ENCODE data around the gene CERS1.

Gene CERS1

DNA sequence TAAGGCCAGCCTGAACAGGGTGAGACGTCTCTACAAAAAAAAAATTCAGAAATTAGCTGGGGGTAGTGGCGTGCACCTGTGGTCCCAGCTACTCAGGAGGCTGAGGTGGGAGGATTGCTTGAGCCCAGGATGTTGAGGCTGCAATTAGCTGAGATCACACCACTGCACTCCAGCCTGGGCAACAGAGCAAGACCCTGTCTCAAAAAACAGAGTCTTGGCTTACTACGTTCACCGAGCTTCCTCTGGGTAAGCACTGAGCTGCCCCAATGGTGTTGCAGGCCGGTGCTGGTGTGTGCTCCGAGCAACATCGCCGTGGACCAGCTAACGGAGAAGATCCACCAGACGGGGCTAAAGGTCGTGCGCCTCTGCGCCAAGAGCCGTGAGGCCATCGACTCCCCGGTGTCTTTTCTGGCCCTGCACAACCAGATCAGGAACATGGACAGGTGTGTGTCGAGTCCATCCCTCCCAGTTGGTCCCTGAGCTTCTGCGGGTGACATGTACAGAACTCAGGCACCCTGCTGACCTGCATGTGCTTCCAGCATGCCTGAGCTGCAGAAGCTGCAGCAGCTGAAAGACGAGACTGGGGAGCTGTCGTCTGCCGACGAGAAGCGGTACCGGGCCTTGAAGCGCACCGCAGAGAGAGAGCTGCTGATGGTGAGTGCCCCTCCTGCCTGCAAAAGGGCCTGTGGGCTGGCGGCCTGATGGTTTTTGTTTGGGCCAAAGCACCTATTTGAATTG lies 40.1 kb downstream of the CERS1 start:
- no peak for DNase-seq

DNA sequence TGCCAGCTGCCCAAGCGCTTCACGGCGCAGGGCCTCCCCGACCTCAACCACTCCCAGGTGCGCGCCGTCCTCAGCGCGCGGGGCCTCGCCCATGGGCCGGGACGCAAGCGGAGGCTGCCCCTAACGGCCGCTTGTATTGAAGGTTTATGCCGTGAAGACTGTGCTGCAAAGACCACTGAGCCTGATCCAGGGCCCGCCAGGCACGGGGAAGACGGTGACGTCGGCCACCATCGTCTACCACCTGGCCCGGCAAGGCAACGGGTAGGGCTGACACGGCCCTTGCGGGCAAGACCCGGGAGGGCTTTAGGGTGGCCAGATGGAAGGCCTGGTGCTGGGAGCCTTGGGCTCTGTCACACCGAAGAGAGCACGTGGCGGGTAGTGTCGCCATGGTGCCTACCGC lies 41.0 kb downstream of the CERS1 start:
- DNase-seq = no peak

DNA sequence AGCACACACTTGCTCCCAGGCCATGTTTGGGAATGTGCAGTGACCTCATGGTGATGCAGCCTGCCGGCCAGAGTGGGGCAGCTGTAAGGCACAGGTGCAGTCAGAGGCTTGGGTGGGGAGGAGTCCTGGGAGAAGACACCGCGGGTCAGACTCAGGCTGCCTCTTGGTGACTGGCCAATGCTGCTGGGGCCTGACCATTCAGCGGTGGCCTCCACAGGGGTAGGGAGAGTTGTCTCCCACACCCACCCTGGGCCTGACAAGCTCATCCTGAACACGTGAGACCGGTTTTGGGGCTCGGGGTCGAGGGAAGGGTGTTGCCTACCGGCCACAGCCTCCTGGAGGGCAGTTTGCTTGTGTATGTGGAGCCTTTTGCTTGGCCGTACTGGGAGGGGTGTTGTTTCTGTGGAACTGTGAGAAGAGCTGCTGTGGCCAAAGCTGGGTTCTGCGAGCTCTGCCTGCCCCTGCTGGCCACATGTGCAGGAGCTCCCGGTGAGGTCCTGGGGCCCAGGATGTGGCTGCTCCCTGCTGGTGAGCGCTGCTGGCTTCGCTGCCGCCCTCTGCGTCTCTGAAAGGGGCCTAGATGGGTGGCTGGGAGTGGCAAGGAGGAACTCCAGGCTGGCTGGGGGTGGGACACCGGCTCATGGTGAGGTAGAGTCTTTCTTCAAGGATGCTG lies 42.1 kb downstream of the CERS1 start:
- no peak for DNase-seq

DNA sequence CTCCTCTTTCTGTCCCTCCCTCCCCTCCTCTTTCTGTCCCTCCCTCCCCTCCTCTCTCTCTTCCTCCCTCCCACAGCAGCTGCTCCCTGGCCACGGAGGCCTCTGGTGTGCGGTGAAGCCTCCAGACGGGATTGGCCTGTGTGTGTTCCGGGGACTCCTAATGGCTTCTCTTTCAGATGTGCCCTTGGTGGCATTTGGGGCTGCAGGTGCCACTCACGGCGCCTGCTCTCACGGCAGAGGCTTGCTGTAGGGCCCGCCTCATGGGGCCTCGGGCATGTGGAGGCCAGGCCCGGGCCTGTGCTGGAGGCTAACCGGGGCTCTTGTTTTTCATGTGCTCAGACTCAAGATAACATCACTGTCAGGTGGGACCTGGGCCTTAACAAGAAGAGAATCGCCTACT lies 43.3 kb downstream of the CERS1 start:
- peak; percentile 92 for DNase-seq

DNA sequence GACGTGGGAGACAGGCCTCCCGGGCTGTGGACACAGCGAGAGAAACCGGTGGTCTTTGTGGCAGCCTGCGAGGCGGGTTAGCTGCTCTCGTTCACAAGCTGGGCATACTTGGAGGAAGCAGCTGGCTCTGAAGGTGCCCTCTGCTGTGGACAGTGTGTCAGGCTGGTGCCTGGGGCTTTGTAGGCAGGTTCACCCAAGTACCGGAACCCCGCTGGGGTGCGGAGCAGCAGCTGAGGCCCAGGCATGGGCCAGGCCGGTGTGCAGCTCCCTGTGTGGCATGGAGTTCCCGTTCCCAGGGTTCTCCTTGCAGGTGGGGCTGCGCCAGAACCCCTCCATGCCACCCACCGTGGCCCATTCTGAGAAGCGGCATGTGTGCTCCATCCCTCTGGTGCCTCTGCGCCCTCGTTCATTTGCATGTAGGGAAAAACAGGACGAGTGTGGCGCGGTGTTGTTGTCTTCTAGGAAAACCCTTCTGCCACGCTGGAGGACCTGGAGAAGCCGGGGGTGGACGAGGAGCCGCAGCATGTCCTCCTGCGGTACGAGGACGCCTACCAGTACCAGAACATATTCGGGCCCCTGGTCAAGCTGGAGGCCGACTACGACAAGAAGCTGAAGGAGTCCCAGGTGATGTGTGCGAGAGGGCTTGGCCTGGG lies 44.2 kb downstream of the CERS1 start:
- DNase-seq = no peak

DNA sequence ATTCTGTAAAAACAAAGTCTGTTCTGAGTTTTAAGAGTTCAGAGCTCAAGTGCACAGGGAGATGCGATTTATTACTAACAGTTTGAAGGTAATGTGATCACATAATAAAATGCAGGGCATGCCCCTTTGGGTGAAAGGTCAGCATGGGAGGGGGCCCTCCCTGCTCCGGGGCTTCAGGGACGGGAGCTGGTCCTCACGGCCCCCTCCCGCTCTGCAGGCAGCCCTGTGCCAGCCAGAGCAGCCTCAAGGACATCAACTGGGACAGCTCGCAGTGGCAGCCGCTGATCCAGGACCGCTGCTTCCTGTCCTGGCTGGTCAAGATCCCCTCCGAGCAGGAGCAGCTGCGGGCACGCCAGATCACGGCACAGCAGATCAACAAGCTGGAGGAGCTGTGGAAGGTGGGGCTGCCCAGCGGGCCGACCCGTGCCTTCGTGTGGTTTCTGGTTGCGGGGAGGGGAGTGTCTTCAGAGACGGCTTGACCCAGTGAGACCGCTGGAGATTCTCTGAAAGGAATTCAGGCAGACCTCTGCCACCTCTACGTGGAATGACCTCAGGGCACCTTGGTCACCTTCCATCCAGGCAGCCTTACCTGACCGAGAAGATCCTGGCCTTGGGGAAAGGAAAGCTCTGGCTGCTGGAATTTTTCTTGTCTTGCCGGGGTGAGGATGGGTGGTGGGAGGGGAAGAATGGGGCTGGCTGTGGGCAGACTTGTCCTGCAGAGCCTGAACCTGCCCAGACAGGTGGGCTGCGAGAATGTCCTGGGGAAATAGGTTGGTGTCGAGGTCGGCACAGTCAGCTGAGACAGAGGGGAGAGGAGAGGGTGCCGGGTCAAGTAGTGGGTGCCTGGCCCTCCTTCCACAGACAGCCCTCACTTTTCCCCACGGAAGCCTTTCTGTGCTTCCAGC lies 45.2 kb downstream of the CERS1 start:
- DNase-seq = no peak

DNA sequence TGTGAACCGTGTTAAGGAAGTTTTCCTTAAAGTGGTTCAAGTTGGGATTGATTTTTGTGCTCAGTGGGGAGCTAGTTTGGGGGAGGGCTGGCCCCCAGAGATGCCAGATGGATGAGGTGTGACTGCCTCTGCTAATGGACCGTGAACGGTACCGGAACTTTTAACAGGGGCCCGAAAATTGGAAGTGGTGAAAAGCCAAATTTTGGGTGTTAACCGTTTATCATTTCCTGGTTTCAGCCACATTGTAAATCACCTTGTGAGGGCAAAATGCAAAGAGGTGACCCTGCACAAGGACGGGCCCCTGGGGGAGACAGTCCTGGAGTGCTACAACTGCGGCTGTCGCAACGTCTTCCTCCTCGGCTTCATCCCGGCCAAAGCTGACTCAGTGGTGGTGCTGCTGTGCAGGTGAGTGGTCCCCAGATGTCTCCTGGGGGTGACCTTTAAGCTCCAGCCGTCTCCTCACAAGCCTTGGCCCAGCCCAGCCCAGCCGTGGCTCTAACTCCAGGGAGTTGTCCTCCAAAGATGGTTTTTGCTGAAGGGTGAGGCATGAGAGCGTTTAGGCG lies 46.0 kb downstream of the CERS1 start:
- no peak for DNase-seq

DNA sequence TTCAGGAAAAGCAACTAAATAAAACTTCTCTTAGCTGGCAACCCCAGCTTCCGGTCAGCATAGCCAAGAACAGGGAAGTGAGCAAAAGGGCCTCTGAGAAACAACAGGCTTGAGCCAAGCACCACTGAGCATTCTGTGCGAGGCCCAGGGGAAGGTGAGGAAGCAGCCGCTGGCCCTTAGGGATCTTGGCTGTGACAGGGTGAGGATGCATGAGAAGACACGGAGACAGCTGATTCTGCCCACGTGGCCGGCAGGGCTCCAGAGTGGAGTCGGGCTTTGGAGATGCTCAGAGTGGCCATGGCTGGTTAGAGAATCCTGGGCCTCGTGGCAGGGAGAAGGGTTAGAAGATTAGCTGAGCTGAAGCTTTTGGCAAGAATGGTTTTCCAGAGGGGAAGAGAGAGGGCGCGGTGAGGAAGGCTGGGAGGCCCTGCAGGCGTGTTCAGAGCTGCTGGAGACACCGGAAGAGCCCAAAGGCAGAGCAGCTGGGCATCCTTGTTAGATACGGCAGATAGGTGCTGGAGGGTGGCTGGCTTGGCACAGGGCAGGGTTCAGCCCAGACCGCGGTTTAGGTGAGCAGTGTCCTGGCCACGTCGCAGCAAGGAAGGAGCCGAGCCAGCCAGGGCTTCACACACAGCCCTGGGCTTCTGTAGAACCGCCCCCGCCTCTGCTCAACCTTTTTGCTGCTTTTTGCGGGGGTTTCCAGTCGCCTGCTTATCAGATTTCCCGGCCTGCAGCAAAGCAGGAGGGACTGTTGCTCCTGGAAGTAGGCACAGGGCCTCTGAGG lies 46.9 kb downstream of the CERS1 start:
- DNase-seq = no peak

DNA sequence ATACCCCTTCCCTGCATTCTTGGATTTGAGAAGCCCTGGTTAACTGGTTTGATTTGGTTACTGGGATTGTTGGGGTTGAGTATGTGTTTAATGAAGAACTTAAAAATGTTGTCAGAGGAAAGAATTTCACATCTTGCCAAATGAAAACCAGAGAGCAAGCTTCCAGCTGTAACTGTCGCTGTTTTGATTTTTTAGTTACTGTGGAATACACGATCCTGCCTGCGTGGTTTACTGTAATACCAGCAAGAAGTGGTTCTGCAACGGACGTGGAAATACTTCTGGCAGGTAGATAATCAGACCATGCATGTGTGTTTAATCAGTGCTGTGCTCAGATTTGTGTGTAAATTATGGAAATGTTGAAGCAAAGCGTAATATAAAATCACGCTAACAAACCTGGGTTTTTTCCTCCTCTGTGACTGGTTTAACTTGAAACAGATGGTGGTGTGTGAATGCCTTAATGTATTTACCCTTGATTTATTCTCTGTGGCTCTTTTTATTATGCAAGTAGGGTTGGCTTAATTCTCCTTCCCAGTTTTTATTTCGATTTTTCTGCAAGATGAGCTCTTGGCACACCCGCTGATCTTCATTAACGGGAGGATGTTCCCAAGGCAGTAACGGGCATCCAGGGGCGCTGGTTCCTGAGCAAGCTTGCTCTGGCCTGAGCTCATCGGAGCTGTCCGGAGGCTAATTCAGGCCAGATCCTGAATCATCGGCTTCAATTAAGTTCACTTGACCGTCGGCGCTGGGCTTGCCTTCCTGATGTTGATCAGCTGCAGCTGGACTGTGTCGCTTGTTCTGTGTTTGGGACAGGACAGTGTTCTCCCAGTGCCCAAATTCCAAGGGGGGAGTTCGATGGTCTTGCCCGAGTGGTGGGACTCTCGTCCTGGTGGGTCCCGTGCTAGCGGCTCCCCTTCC lies 48.2 kb downstream of the CERS1 start:
- DNase-seq = no peak

DNA sequence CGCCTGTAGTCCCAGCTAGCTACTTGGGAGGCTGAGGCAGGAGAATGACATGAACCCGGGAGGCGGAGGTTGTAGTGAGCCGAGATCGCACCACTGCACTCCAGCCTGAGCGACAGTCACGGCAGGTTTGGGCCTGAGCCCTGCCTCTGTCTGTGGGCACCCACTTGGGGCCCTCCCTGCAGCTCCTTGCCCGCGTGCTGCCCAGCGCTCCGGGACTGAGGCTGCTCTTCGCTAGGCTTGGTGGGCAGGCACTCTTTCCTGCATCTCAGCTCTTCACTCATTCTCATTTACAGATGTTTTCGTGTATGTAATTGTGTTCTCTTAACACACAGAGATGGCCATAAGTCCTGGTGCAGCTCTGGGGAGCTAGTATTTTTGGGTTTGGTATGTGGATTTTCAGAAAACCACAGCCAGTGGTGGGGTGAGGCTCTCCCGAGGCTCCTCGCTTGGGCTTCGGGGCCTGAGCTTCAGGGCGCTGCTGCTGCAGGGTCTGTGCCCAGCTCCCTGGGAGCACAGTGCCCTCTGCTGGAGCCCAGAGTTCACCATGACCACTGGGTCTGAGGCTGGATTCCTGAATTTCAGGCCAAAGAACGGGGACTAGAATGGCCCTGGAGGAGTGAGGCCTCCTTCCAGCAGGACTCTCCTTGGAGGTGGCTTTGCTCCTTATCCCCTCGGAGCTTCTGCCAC lies 49.0 kb downstream of the CERS1 start:
- peak; percentile 51 for DNase-seq

DNA sequence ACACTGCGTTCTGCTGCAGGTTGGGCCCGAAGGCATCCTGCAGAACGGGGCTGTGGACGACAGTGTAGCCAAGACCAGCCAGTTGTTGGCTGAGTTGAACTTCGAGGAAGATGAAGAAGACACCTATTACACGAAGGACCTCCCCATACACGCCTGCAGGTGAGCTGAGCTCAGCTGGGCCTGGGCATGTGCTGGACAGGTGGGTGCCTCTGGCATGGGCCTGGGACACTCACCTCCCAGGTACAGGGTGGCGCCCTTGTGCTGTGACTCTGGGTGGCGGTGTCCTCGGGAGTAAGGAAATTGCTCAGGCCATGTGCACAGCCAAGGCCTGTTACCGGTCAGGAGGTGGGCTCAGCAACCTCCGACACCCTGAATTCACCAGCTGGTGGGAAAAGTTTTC lies 50.0 kb downstream of the CERS1 start:
- no peak for DNase-seq

DNA sequence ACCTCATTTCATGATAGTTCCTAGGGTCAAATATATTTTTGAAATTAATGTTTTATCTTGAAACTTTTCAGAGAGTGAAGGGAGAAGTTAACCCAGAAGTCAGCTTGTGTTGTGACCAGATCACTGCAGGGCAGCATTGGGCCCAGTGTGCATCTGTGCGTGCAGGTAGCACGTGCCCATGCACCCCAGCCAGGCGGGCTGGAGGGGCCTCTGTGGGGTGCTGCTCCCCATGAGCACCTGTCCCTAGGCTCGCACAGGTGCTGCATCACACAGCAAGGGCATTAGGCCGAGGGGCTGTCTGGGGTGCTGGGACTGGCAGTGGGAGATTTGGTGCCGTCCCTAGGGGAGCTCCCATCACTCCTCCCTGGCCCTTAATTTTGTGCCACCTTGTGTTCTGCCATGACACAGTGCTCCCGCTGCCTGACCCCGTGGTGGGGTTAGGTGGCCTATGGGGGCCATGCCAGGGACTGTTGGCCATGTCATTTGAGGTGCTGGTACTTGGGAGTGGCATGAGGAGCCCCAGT lies 51.1 kb downstream of the CERS1 start:
- no peak for DNase-seq

DNA sequence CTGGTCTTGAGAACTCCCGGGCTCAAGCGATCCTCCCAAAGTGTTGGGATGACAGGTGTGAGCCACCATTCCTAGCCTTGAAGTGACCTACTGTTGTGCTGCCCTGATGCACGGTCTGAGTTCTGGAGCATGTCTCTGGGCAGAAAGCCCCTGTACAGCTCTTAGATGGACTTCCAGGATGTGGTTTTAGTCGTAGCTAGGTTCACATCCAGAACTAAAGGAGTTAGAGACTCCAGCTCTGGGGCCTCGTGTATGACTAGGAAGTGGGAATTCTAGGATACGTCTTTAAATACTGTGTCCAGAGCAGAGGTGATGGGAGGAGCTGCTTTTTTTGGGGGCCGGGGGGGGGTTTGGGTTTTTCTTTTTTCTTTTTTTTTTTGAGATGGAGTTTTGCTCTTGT lies 52.0 kb downstream of the CERS1 start:
- DNase-seq = no peak

DNA sequence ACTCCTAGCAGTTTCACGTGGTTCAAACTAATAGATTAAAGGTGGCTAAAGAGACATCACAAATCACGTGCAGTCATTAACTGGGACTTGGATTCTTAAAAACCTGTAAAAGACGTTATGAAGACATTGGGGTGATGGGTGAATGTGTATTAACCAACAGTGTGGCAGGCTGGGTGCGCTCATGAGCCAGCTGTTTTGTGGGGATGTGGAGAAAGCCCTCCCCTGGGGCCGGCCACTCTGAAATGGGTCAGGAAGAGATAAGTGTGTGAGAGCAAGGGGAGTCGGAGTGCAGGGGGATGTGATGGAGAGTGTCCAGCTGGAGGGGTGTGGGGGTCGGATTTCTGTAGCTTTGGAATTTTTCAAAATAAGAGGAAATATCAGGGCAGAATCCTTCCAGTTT lies 53.8 kb downstream of the CERS1 start:
- no peak for DNase-seq

DNA sequence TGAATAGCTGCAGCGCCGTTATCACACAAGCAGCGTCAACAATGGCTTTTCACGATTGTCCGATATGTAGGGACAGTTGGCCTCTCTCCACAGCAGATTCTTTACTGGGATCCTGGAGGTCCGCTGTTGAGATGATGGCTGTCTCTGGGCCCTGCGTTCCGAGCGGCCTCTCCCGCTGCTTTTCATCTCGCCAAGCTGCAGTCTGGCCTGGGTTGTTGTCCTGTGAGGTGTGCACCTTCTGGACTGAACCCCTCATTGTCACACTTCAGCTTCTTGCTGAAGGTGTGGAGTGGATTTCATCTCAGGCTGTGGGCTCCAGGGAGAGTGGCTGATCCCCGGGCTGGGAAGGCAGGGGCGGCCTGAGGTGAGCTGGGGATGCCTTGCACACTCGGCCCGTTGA lies 54.6 kb downstream of the CERS1 start:
- DNase-seq = no peak

DNA sequence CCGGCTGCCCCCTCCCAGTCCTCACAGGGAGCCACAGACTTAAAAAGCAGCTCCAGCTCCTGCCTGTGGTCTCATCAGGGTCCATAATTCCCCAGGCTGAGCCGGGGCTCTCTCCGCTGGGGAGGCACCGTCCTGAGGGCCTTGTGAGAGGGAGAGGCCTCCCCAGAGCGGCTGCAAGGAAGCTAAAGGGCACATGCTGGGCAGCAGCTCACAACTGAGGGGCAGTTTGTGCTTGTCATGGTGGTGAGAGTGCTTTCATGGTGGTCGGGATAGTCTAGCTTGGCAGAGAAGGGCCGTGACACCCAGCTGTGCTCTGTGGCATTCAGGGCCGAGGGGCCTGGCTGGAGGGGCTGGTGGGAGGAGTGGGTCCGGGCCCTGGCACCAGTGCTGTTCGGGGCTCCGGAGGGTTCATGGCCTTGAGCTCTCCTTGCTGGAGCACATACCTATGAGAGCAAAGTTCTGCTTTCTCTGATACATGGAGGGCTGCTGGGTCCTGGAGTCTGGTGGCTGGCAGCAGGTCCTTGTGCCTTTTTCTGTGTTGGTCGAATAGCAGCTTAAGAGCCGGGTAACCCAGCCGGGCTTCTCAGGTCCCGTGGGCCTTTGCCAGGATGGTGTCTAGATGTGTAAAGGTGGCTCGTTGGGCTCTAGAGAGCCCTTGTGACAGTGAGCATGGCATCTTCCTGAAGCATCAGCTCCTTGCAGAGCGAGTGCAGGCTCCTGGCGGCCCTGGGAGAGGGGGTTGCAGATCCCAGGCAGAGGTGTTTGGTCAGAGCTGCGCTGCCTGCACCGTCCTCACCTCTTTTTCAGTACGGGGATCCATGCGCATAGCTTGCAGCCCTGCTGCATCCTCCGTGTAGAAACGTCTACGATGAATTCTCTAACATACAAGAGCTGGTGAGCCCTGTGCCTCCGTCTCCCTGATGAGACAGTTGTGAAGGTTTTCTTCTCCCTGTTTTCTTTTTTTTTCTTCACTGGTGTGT lies 55.4 kb downstream of the CERS1 start:
- no peak for DNase-seq

DNA sequence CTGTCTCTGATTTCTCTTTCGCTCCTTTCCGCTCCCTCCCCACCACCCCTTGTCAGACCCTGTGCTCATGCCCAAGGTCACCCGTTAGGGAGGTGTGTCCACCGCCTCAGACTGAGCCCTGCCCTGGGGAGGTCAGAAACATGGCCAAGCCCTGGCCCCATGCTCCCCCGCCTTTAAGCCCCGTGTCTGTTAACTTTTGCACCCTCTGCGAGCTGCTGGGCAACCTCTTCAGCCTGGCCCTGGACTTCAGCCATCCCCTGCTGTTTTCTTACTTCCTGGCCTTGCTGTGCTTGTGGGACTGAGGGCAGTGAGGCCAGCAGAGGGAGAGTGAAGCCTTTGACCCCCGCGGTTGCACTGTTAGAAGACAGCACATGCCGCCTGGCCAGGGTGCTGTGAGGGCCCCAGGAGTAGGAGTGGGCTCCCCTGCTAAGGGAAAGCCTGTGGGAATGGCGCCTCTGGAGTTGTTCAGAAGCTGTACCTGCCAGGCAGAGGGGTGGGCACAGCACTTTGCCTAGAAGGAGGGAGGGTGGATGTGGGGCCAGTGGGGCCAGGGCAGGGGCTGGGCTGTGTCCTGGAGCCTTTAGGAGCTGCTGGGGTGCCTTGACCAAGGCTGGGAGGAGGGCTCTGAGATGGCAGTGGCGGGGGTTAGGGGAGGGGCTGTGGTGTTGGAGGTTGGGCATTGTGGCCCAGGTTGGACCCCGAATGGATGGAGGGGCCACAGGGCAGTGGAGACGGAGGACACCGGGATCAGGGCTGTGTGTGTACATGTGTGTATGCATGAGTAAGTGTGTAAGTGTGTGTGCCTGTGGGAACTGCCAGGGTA lies 56.3 kb downstream of the CERS1 start:
- DNase-seq = no peak

DNA sequence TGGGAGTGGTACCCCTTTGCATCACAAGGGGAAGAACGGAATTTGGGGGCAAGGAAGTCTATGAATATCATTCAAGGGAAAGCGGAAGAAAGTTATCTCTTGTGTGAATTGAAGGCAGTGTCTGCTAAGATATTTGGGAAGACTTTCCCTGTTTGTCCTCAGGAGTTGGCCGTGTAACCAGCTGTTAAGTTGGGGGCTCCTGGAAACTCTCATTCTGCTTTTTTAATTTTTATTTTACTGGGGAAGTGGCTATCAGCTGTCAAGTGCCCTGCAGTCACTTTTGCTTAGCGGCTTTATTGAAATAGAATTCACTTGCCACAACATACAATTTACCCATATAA lies 61.3 kb downstream of the CERS1 start:
- no peak for DNase-seq

Data from NCI-H2171 treated with DMSO at 0.1 percent for 48 hours (cell line).